HL-60 (cell line): ENCODE measurements around the gene PCGF3.

Source experiments
- CTCF ChIP-seq: IDR thresholded peaks from one replicate; pipeline ENCODE4 v1.5.1; 2011; ENCODE audit warnings: low read length, control low read depth, inconsistent platforms; ENCODE audit not compliant: insufficient read depth
- POLR2AphosphoS5 ChIP-seq: IDR thresholded peaks from 2 replicates; pipeline ENCODE4 v1.6.1; 2012; ENCODE audit warnings: low read depth
- REST ChIP-seq: IDR thresholded peaks from 2 replicates; pipeline ENCODE4 v1.6.1; 2012; ENCODE audit warnings: low read depth; ENCODE audit not compliant: insufficient replicate concordance

DNA sequence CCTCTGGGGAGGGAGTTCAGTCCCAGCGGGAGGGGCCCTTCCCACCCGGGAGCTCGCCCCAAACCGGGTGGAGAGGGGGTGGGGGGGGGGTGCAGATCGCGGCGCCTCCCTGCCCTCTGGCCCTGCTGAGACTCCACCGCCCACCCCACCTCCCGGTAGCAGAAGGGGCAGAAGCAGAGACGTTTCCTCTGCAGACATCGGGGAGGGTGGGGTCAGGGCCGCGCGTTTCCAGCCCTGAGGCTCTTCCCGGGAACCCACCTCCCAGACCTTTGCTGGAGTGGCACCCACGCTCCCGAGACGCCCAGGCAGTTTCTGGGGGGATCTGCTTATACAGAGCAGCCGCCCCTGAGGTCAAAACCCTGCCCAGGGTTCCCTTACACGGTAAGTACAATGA, 90.1 kb downstream of the PCGF3 start:
- TF ChIP-seq CTCF: no peak
- TF ChIP-seq POLR2AphosphoS5: no peak
- TF ChIP-seq REST: no peak
